Activated T-helper 17 cell treated with anti-CD3 and anti-CD28 coated beads, Interleukin-2, amount 50 U/mL, for 72 hours (primary cell): ENCODE data around the gene SDS. TPM values are rescaled to one million over a fixed set of nuclear protein-coding genes. Genes with fewer than 3 reads are reported as not detected.

Experiments used
- ATAC-seq: fragments of 150-1000 bp; cut with Tn5 transposase; replicated peaks from 2 replicates; pipeline ENCODE4 v1.10.0; 2021; ENCODE audit warnings: mild to moderate bottlenecking, moderate library complexity
- H3K27ac Mint-ChIP-seq: one replicate; pipeline ENCODE4 v1.8.0; 2022; ENCODE audit warnings: mixed read lengths
- H3K27me3 Mint-ChIP-seq: one replicate; pipeline ENCODE4 v1.8.0; 2022; ENCODE audit warnings: mixed read lengths
- H3K36me3 Mint-ChIP-seq: one replicate; pipeline ENCODE4 v1.8.0; 2022; ENCODE audit warnings: low read depth, mild to moderate bottlenecking, mixed read lengths
- H3K4me1 Mint-ChIP-seq: one replicate; pipeline ENCODE4 v1.8.0; 2022; ENCODE audit warnings: mixed read lengths
- H3K4me3 Mint-ChIP-seq: one replicate; pipeline ENCODE4 v1.8.0; 2022; ENCODE audit warnings: mild to moderate bottlenecking, mixed read lengths
- H3K9me3 Mint-ChIP-seq: one replicate; pipeline ENCODE4 v1.8.0; 2022; ENCODE audit warnings: mixed read lengths
- total RNA-seq, 2 donors: library from RNA; stranded (reverse); gene quantifications; one replicate each; pipeline ENCODE4 v1.2.3, GENCODE V29; 2022

The SDS gene
- total RNA-seq, 2 donors from 2014 or later: not detected

- H3K9me3 Mint-ChIP-seq: no peaks in the 10 kb centered on the region
- H3K27me3 Mint-ChIP-seq: peaks cover 9% of the 10 kb centered on the region
- H3K36me3 Mint-ChIP-seq: no peaks in the 10 kb centered on the region
- no peak overlapping the region for H3K4me3 Mint-ChIP-seq
- ATAC-seq: no peak
- no peak overlapping the region for H3K27ac Mint-ChIP-seq
- H3K4me1 Mint-ChIP-seq: peaks cover 4% of the 10 kb centered on the region
Observed at GRCh38 chr12:113418213-113418879, 14.7 kb upstream of the SDS start.

GRCh38 chr12:113416091-113416754 is 12.5 kb upstream of the SDS start:
- no peak overlapping the region for H3K4me3 Mint-ChIP-seq
- ATAC-seq: no peak
- no peaks in the 10 kb centered on the region for H3K4me1 Mint-ChIP-seq
- peaks cover 9% of the 10 kb centered on the region for H3K27me3 Mint-ChIP-seq
- no peaks in the 10 kb centered on the region for H3K9me3 Mint-ChIP-seq
- H3K36me3 Mint-ChIP-seq: no peaks in the 10 kb centered on the region
- no peak overlapping the region for H3K27ac Mint-ChIP-seq

- H3K9me3 Mint-ChIP-seq: no peaks in the 10 kb centered on the region
- H3K36me3 Mint-ChIP-seq: no peaks in the 10 kb centered on the region
- no peak for ATAC-seq
- H3K27ac Mint-ChIP-seq: no peak overlapping the region
- peaks cover 6% of the 10 kb centered on the region for H3K27me3 Mint-ChIP-seq
- no peak overlapping the region for H3K4me3 Mint-ChIP-seq
- no peaks in the 10 kb centered on the region for H3K4me1 Mint-ChIP-seq
Observed at GRCh38 chr12:113414519-113415038, 10.9 kb upstream of the SDS start.

- Mint-ChIP-seq H3K36me3 (no peaks in the 10 kb centered on the region), H3K4me1 (no peaks in the 10 kb centered on the region), H3K27ac (no peak overlapping the region), H3K4me3 (no peak overlapping the region), H3K27me3 (peaks cover 6% of the 10 kb centered on the region), H3K9me3 (no peaks in the 10 kb centered on the region)
- ATAC-seq: no peak
Observed at GRCh38 chr12:113413488-113413939, 9.8 kb upstream of the SDS start.

DNA sequence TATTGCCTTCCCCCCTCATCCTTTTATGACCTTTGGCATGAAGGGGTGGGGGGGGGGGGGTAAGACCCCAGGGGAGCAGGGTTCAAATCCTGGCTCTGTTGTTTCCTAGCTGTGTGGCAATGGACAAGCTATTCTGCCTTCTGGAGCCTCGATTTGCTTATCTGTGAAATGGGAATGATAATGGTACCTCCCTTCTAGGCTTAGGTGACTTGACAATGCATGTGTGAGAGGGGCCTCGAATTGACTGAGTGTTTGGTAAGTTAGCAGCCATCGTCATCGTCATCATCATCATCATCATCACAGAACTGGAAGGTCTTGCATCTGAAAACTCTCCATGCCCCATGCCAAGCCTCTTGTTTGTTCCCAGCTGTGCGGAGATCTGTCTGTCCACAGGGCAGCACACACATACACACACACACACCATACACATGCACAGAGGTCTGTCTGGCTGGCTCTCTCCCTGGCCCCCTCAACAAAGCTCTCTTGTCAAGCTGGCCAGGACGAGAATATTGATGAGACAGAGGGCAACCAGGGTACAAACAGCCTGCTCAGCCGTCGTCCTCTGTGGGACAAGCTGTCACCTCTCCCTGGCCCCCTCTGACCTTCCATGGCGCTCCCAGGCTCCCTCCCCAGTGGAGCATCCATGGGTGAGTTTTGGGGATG is 5.9 kb upstream of the SDS start:
- no peak for ATAC-seq
- peaks cover 1% of the 10 kb centered on the region for H3K27me3 Mint-ChIP-seq
- no peaks in the 10 kb centered on the region for H3K4me1 Mint-ChIP-seq
- H3K36me3 Mint-ChIP-seq: no peaks in the 10 kb centered on the region
- no peak overlapping the region for H3K4me3 Mint-ChIP-seq
- H3K9me3 Mint-ChIP-seq: no peaks in the 10 kb centered on the region
- no peak overlapping the region for H3K27ac Mint-ChIP-seq

GRCh38 chr12:113408756-113409298 is 5.1 kb upstream of the SDS start:
- H3K27me3 Mint-ChIP-seq: peaks cover 3% of the 10 kb centered on the region
- no peak for ATAC-seq
- no peaks in the 10 kb centered on the region for H3K4me1 Mint-ChIP-seq
- no peaks in the 10 kb centered on the region for H3K9me3 Mint-ChIP-seq
- no peak overlapping the region for H3K27ac Mint-ChIP-seq
- no peaks in the 10 kb centered on the region for H3K36me3 Mint-ChIP-seq
- H3K4me3 Mint-ChIP-seq: no peak overlapping the region

DNA sequence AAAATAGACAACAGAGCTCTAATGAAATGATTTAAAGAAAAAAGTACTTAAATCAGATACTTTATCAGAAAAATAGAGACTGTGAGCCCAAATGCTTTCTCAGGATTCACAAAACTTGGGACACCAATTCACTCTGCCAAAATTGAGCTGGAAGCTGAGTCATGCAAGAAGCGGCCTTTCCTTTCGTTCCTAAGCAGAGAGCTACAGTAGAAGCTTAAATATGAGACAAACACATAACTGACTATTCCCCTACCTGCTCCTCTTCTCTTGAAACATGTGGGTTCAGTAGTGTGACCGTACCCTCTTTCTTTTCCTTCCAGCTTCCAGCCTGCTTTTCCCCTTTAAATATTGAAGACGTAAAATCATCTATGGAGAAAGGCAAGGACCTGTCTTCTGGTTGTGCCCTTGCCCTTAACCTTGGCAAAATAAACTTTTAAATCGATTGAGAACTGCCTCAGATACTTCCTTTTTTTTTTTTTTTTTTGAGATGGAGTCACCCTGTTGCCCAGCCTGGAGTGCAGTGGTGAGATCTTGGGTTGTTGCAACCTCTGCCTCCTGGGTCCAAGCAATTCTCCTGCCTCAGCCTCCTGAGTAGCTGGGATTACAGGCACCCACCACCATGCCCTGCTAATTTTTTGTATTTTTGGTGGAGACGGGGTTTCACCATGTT is 4.4 kb upstream of the SDS start:
- no peaks in the 10 kb centered on the region for H3K36me3 Mint-ChIP-seq
- H3K27me3 Mint-ChIP-seq: peaks cover 3% of the 10 kb centered on the region
- ATAC-seq: no peak
- no peak overlapping the region for H3K27ac Mint-ChIP-seq
- H3K9me3 Mint-ChIP-seq: no peaks in the 10 kb centered on the region
- H3K4me1 Mint-ChIP-seq: no peaks in the 10 kb centered on the region
- no peak overlapping the region for H3K4me3 Mint-ChIP-seq

DNA sequence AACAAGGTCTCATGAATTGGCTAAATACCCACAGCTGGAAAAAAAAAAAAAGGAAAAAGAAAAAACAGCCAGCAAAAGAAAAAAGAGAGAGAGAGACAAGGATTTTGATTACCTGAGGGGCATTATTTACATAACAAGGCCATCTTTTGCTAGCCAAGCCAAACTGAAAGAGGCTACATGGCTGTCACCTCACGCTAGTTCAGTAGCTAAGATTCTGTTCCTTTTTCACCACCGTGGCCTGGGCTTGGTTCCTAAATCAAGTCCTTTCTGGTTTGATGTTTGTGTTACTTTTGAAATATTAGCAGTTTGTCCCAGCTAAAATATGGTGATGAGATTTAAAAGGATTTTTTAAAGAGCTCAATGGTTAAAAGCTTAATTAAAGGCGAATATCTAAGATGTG is 2.0 kb upstream of the SDS start:
- no peaks in the 10 kb centered on the region for H3K9me3 Mint-ChIP-seq
- no peaks in the 10 kb centered on the region for H3K4me1 Mint-ChIP-seq

GRCh38 chr12:113402586-113403260 is 964 bp downstream of the SDS start:
- H3K9me3 Mint-ChIP-seq: no peaks in the 10 kb centered on the region
- no peak for ATAC-seq
- H3K4me3 Mint-ChIP-seq: no peak overlapping the region
- H3K27me3 Mint-ChIP-seq: peaks cover 3% of the 10 kb centered on the region
- no peak overlapping the region for H3K27ac Mint-ChIP-seq
- no peaks in the 10 kb centered on the region for H3K4me1 Mint-ChIP-seq
- no peaks in the 10 kb centered on the region for H3K36me3 Mint-ChIP-seq

More for the DNA sequence above, 2.0 kb upstream of the SDS start:
- no peak for ATAC-seq
- H3K27ac Mint-ChIP-seq: no peak overlapping the region
- H3K4me3 Mint-ChIP-seq: no peak overlapping the region
- H3K27me3 Mint-ChIP-seq: peaks cover 3% of the 10 kb centered on the region
- H3K36me3 Mint-ChIP-seq: no peaks in the 10 kb centered on the region

DNA sequence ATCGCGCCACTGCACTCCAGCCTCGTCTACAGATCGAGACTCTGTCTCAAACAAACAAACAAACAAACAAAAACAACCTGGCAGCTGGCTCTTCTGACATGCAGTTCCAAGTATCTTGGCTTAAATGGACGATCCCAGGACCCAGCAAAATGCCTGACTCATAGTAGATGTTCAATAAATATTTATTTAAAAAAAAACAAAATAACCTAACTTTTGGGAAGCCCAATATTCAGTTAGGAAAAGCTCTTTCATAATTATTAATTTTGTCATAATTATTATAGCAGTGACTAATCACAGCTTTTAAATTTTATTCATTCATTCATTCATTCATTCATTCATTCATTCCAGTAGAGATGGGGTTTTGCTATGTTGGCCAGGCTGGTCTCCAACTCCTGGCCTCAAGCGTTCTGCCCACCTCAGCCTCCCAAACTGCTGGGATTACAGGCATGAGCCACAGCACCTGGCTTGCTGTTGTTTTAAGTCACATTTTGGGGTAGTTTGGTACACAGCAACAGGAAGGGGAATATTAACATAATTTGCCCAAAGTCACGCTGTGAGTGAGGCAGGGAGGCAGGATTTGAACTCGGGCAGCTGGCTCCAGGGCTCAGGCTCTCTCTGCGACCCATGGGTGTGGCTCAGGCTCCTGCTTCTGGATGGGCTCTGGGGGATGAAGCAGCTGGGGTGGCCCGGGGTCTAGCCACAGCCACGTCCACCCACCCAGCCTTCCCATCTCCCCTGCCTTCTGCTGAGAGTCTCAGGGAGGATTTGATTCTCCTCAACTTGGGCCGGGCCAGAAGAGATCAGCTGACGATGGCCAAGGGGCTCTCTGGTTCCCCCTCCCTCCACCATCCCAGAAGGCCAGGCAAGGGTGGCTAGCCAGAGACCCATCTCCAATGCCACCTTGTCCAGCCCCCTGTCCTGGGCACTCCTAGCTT is 2.4 kb downstream of the SDS start:
- no peaks in the 10 kb centered on the region for H3K9me3 Mint-ChIP-seq
- no peak overlapping the region for H3K4me3 Mint-ChIP-seq
- H3K27me3 Mint-ChIP-seq: peaks cover 3% of the 10 kb centered on the region
- H3K27ac Mint-ChIP-seq: no peak overlapping the region
- H3K36me3 Mint-ChIP-seq: no peaks in the 10 kb centered on the region
- H3K4me1 Mint-ChIP-seq: no peaks in the 10 kb centered on the region
- ATAC-seq: no peak

- no peaks in the 10 kb centered on the region for H3K36me3 Mint-ChIP-seq
- H3K4me1 Mint-ChIP-seq: no peaks in the 10 kb centered on the region
- no peak for ATAC-seq
- H3K27ac Mint-ChIP-seq: no peak overlapping the region
- H3K27me3 Mint-ChIP-seq: peaks cover 3% of the 10 kb centered on the region
- no peaks in the 10 kb centered on the region for H3K9me3 Mint-ChIP-seq
- H3K4me3 Mint-ChIP-seq: no peak overlapping the region
Observed at GRCh38 chr12:113400362-113400761, 3.3 kb downstream of the SDS start.

DNA sequence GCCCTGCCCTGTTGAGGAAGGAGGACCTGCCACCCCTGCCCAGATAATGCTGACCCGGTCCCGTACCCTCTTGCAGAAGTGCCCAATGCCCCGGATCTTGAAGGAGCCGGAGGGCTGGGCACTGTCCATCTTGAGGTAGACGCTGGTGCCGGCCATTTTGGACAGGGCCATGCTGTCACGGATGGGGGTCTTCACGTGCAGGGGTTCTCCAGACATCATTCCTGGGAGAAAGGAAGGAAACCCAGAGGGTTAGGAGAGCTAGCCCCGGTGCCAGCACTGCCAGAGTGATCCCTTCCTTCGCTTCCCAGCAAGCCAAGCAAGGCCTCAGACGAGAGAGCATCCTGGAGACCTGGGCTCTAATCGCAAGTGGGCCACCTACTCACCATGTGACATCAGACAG is 4.2 kb downstream of the SDS start:
- H3K4me3 Mint-ChIP-seq: no peak overlapping the region
- no peaks in the 10 kb centered on the region for H3K9me3 Mint-ChIP-seq
- no peak for ATAC-seq
- H3K27me3 Mint-ChIP-seq: peaks cover 1% of the 10 kb centered on the region
- H3K27ac Mint-ChIP-seq: no peak overlapping the region
- H3K4me1 Mint-ChIP-seq: no peaks in the 10 kb centered on the region
- H3K36me3 Mint-ChIP-seq: no peaks in the 10 kb centered on the region
